Choroid plexus epithelial cell (primary cell): ENCODE measurements around the gene SGCA.

Experiments used
- DNase-seq: peaks from one replicate; pipeline ENCODE4 v3.0.0-alpha.2; 2010; ENCODE audit warnings: low read depth
- H3K4me3 ChIP-seq: 2 replicates; pipeline ENCODE4 v1.5.1; 2011; ENCODE audit warnings: low read depth, mild to moderate bottlenecking, control low read depth, low read length, moderate library complexity
- CTCF ChIP-seq: conservative IDR thresholded peaks from 2 replicates; pipeline ENCODE4 v1.5.1; 2011; ENCODE audit warnings: low read depth, mild to moderate bottlenecking, control low read depth, inconsistent platforms, low read length, moderate library complexity

SGCA gene

DNA sequence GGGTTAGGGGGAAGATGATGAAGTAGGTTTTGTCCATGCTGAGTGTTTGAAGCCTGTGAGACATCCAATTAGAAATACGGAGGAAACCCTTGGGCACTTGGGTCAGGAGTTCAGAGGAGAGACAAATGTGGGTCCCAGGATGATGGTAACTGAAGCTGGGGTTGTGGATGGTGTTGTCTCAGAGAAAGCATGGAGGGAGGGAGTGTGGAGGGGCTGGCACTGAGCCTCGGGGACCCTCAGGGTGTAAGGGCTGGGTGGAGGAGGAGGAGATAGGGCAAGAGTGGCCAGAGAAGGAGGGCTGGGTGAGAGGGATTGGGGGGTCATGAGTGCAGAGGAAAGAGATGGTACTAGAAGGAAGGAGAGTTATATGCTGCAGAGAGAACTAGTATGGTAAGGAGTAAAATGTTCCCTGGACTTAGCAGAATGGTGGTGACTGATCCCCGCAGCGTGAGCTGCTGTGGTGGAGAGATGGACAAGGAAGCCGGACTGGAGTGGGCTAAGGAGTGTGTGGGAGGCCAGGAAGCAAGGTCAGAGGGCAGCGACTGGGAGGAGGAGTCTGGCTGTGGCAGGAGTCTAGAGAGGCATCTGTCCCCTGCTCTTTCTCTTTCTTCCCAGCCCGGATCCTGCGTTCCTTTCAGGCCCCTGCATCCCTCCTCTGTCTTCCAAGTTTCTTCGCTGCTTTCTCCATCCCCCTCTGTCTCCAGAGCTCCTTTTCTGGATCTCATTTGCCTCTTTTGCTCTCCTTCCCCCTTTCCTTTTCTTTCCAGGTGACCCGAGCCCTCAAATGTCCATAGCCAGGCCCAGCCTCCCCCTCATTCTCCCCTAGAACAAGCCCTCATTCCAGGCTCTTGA, 39.5 kb downstream of the SGCA start:
- no peak overlapping the region for H3K4me3 ChIP-seq
- TF ChIP-seq CTCF: no peak
- DNase-seq: peak; percentile 60

- no peak for TF ChIP-seq CTCF
- no peak for DNase-seq
- no peak overlapping the region for H3K4me3 ChIP-seq
These were observed 40.2 kb downstream of the SGCA start for GRCh38 chr17:50205963-50206505.

- peak overlapping the region; percentile 42 for H3K4me3 ChIP-seq
- DNase-seq: peak; percentile 65
- TF ChIP-seq CTCF: no peak
These were observed 40.9 kb downstream of the SGCA start for GRCh38 chr17:50206604-50207293.

DNA sequence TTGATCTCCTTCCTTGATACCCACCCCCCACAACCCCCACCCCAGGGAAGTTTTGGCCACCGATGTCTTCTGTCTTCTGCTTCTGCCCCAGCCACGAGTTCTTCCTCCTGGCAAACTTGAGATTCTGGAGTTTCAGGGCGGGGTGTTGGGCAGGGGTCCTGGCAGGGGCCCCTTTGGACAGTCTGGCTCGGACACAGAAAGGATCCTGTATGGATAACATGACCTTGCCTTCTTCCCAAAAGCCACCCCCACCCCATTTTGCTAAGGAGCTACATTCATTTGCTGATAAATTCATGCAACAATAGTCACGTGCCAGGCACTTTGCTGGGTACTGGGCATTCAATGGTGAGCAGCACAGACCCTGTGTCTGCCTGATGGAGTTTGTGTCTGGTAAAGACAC, 41.5 kb downstream of the SGCA start:
- no peak for TF ChIP-seq CTCF
- H3K4me3 ChIP-seq: no peak overlapping the region
- no peak for DNase-seq

GRCh38 chr17:50207792-50208567, 42.2 kb downstream of the SGCA start:
- DNase-seq: no peak
- H3K4me3 ChIP-seq: no peak overlapping the region
- no peak for TF ChIP-seq CTCF

- TF ChIP-seq CTCF: no peak
- no peak for DNase-seq
- no peak overlapping the region for H3K4me3 ChIP-seq
These were observed 42.8 kb downstream of the SGCA start for GRCh38 chr17:50208611-50209061.
